SU-DHL-6 (cell line): Measurements from ENCODE around the gene AGXT.

Experiments
- H2AFZ ChIP-seq: fragments of 200-600 bp; sonication (generic); 2 replicates; pipeline ENCODE4 v1.6.1; 2014; ENCODE audit warnings: low read depth, mild to moderate bottlenecking, moderate library complexity, mixed read lengths, antibody characterized with exemption, low read length; ENCODE audit not compliant: severe bottlenecking
- H3F3A ChIP-seq: fragments of 200-600 bp; shearing (Covaris generic); 2 replicates; pipeline ENCODE4 v1.6.0; 2016; ENCODE audit warnings: antibody characterized with exemption, mild to moderate bottlenecking; ENCODE audit not compliant: insufficient read depth
- H3K27ac ChIP-seq: fragments of 200-600 bp; sonication (generic); 2 replicates; pipeline ENCODE4 v1.5.1; 2016; ENCODE audit warnings: low read depth, mild to moderate bottlenecking, low read length, moderate library complexity, mixed read lengths
- H3K27me3 ChIP-seq: fragments of 200-600 bp; sonication (generic), shearing (Covaris generic); 2 replicates; pipeline ENCODE4 v1.6.0; 2014; ENCODE audit warnings: mild to moderate bottlenecking, low read length
- H3K36me3 ChIP-seq: fragments of 200-600 bp; sonication (generic); 2 replicates; pipeline ENCODE4 v1.6.1; 2014; ENCODE audit warnings: mild to moderate bottlenecking, low read length, mixed read lengths
- H3K4me2 ChIP-seq: fragments of 300-600, 200-600 bp; shearing (Covaris generic), sonication (generic); 2 replicates; pipeline ENCODE4 v1.6.0; 2014; ENCODE audit warnings: low read length, low read depth, mild to moderate bottlenecking; ENCODE audit not compliant: poor library complexity, severe bottlenecking
- H3K4me3 ChIP-seq: fragments of 200-600 bp; sonication (generic); 2 replicates; pipeline ENCODE4 v1.5.1; 2014; ENCODE audit warnings: antibody characterized with exemption, low read length, mild to moderate bottlenecking, mixed read lengths; ENCODE audit not compliant: insufficient read depth, poor library complexity, severe bottlenecking
- H3K79me2 ChIP-seq: fragments of 200-600 bp; sonication (generic); 2 replicates; pipeline ENCODE4 v1.6.1; 2014; ENCODE audit warnings: mild to moderate bottlenecking, low read length, moderate library complexity; ENCODE audit not compliant: insufficient read depth
- H3K9ac ChIP-seq: fragments of 200-600 bp; sonication (generic); 2 replicates; pipeline ENCODE4 v1.7.0; 2014; ENCODE audit warnings: mild to moderate bottlenecking, low read length
- H3K9me2 ChIP-seq: fragments of 200-600 bp; sonication (generic); replicated peaks from 2 replicates; pipeline ENCODE4 v1.6.1; 2014; ENCODE audit warnings: low read length; ENCODE audit not compliant: insufficient read depth
- H3K9me3 ChIP-seq: fragments of 200-600 bp; sonication (generic); 2 replicates; pipeline ENCODE4 v1.6.1; 2014; ENCODE audit warnings: low read length, mixed read lengths; ENCODE audit not compliant: insufficient read depth
- H4K20me1 ChIP-seq: fragments of 200-600 bp; sonication (generic); 2 replicates; pipeline ENCODE4 v1.6.1; 2014; ENCODE audit warnings: low read depth, mild to moderate bottlenecking, antibody characterized with exemption, low read length, moderate library complexity, mixed read lengths
- CTCF ChIP-seq: fragments of 200-600 bp; sonication (generic); IDR thresholded peaks from one replicate; pipeline ENCODE4 v1.5.1; 2017; ENCODE audit warnings: antibody characterized with exemption, mild to moderate bottlenecking, low read length, moderate library complexity; ENCODE audit not compliant: insufficient read depth, poor library complexity, severe bottlenecking
- EZH2phosphoT487 ChIP-seq: fragments of 200-600 bp; sonication (generic), shearing (Covaris generic); conservative IDR thresholded peaks from 2 replicates; pipeline ENCODE4 v1.6.1; 2018; ENCODE audit warnings: mild to moderate bottlenecking, antibody characterized with exemption, low read length, moderate library complexity, mixed read lengths

Gene AGXT

GRCh38 chr2:240886678-240887609 is 18.3 kb downstream of the AGXT start:
- no peaks in the 10 kb centered on the region for H3F3A ChIP-seq
- H3K9me2 ChIP-seq, result no peaks in the 10 kb centered on the region
- no peaks in the 10 kb centered on the region for H4K20me1 ChIP-seq
- H3K27me3 ChIP-seq, result no peaks in the 10 kb centered on the region
- H3K9me3 ChIP-seq, result no peaks in the 10 kb centered on the region
- no peaks in the 10 kb centered on the region for H3K79me2 ChIP-seq
- H3K4me3 ChIP-seq, result no peak overlapping the region
- H2AFZ ChIP-seq, result no peak overlapping the region
- H3K9ac ChIP-seq, result no peak overlapping the region
- no peaks in the 10 kb centered on the region for H3K36me3 ChIP-seq
- no peak for TF ChIP-seq EZH2phosphoT487
- no peak for TF ChIP-seq CTCF
- no peak overlapping the region for H3K4me2 ChIP-seq
- H3K27ac ChIP-seq, result no peak overlapping the region

GRCh38 chr2:240887631-240888030 is 19.0 kb downstream of the AGXT start:
- H3K79me2 ChIP-seq, result no peaks in the 10 kb centered on the region
- H4K20me1 ChIP-seq, result no peaks in the 10 kb centered on the region
- TF ChIP-seq CTCF (no peak), EZH2phosphoT487 (no peak)

GRCh38 chr2:240888130-240888889 is 19.7 kb downstream of the AGXT start:
- no peaks in the 10 kb centered on the region for H3K9me3 ChIP-seq
- no peak overlapping the region for H3K4me3 ChIP-seq
- H3K36me3 ChIP-seq, result no peaks in the 10 kb centered on the region
- no peaks in the 10 kb centered on the region for H3F3A ChIP-seq
- no peaks in the 10 kb centered on the region for H3K9me2 ChIP-seq
- no peaks in the 10 kb centered on the region for H4K20me1 ChIP-seq
- no peak overlapping the region for H3K4me2 ChIP-seq
- no peak overlapping the region for H2AFZ ChIP-seq
- no peak overlapping the region for H3K9ac ChIP-seq
- no peak for TF ChIP-seq EZH2phosphoT487
- TF ChIP-seq CTCF, result no peak
- no peak overlapping the region for H3K27ac ChIP-seq
- H3K27me3 ChIP-seq, result no peaks in the 10 kb centered on the region
- no peaks in the 10 kb centered on the region for H3K79me2 ChIP-seq

More at GRCh38 chr2:240887631-240888030, 19.0 kb downstream of the AGXT start:
- no peak overlapping the region for H3K4me3 ChIP-seq
- no peaks in the 10 kb centered on the region for H3K9me3 ChIP-seq
- H3K9ac ChIP-seq, result no peak overlapping the region
- no peaks in the 10 kb centered on the region for H3K27me3 ChIP-seq
- no peak overlapping the region for H2AFZ ChIP-seq
- no peaks in the 10 kb centered on the region for H3F3A ChIP-seq
- H3K27ac ChIP-seq, result no peak overlapping the region
- no peaks in the 10 kb centered on the region for H3K36me3 ChIP-seq
- H3K9me2 ChIP-seq, result no peaks in the 10 kb centered on the region
- no peak overlapping the region for H3K4me2 ChIP-seq
